OCI-LY1 (cell line): ENCODE results near the gene WBP2NL.
"Not testable (repeated sequence)": the region's sequence is repeated elsewhere in the genome, so short reads cannot be mapped to it uniquely, and the experiment has no call there.

ENCODE experiments used
- H2AFZ ChIP-seq: fragments of 200-600 bp; sonication (generic), shearing (Covaris generic); 2 replicates; pipeline ENCODE4 v1.6.0; 2014; ENCODE audit warnings: antibody characterized with exemption, mild to moderate bottlenecking, low read length
- H3F3A ChIP-seq: fragments of 200-600 bp; sonication (generic), shearing (Covaris generic); 2 replicates; pipeline ENCODE4 v1.6.0; 2014; ENCODE audit warnings: mild to moderate bottlenecking, antibody characterized with exemption, low read length, moderate library complexity; ENCODE audit not compliant: insufficient read depth
- H3K27ac ChIP-seq: fragments of 200-600 bp; sonication (generic); 2 replicates; pipeline ENCODE4 v1.5.1; 2014; ENCODE audit warnings: low read length, mixed run types, mild to moderate bottlenecking, low read depth; ENCODE audit not compliant: poor library complexity, severe bottlenecking
- H3K27me3 ChIP-seq: fragments of 200-600 bp; sonication (generic); 2 replicates; pipeline ENCODE4 v1.6.0; 2014; ENCODE audit warnings: antibody characterized with exemption, mild to moderate bottlenecking, low read length, moderate library complexity; ENCODE audit not compliant: insufficient read depth
- H3K36me3 ChIP-seq: fragments of 200-600 bp; sonication (generic); 2 replicates; pipeline ENCODE4 v1.6.1; 2014; ENCODE audit warnings: mild to moderate bottlenecking, antibody characterized with exemption, low read length, moderate library complexity, mixed read lengths; ENCODE audit not compliant: insufficient read depth
- H3K4me1 ChIP-seq: fragments of 200-600 bp; sonication (generic); 2 replicates; pipeline ENCODE4 v1.5.1; 2014; ENCODE audit warnings: mild to moderate bottlenecking, low read length, moderate library complexity; ENCODE audit not compliant: insufficient read depth, severe bottlenecking
- H3K4me2 ChIP-seq: fragments of 200-600 bp; sonication (generic), shearing (Covaris generic); 2 replicates; pipeline ENCODE4 v1.6.1; 2014; ENCODE audit warnings: low read length
- H3K4me3 ChIP-seq: fragments of 200-600 bp; sonication (generic); 2 replicates; pipeline ENCODE4 v1.5.1; 2014; ENCODE audit warnings: low read length, low read depth, mild to moderate bottlenecking, mixed read lengths; ENCODE audit not compliant: poor library complexity, severe bottlenecking
- H3K79me2 ChIP-seq: fragments of 200-600 bp; shearing (Covaris generic); 2 replicates; pipeline ENCODE4 v1.6.1; 2016; ENCODE audit warnings: mixed run types, low read length, mixed read lengths; ENCODE audit not compliant: insufficient read depth
- H3K9ac ChIP-seq: fragments of 200-600 bp; sonication (generic), shearing (Covaris generic); 2 replicates; pipeline ENCODE4 v1.6.1; 2014; ENCODE audit warnings: mild to moderate bottlenecking, low read length, mixed read lengths
- H3K9me2 ChIP-seq: fragments of 200-600 bp; sonication (generic), shearing (Covaris generic); 2 replicates; pipeline ENCODE4 v1.6.1; 2014; ENCODE audit warnings: low read depth, mild to moderate bottlenecking, low read length, mixed read lengths
- H3K9me3 ChIP-seq: fragments of 200-600 bp; shearing (Covaris generic); 2 replicates; pipeline ENCODE4 v1.6.1; 2014; ENCODE audit warnings: low read length, mixed read lengths
- H4K20me1 ChIP-seq: fragments of 200-600 bp; sonication (generic), shearing (Covaris generic); 2 replicates; pipeline ENCODE4 v1.6.0; 2016; ENCODE audit warnings: mild to moderate bottlenecking, low read length; ENCODE audit not compliant: insufficient read depth
- EZH2 ChIP-seq: fragments of 200-600 bp; sonication (generic), shearing (Covaris generic); IDR thresholded peaks from 2 replicates; pipeline ENCODE4 v1.8.0; 2017; ENCODE audit warnings: borderline replicate concordance, mixed run types, mild to moderate bottlenecking, antibody characterized with exemption, low read length, moderate library complexity, mixed read lengths
- TF ChIP-seq, protein P1 (sequence below): fragments of 200-600 bp; sonication (generic), shearing (Covaris generic); IDR thresholded peaks from 2 replicates; pipeline ENCODE4 v1.5.1; 2017; ENCODE audit warnings: mild to moderate bottlenecking, antibody characterized with exemption, low read length, moderate library complexity, mixed read lengths

Gene WBP2NL

DNA sequence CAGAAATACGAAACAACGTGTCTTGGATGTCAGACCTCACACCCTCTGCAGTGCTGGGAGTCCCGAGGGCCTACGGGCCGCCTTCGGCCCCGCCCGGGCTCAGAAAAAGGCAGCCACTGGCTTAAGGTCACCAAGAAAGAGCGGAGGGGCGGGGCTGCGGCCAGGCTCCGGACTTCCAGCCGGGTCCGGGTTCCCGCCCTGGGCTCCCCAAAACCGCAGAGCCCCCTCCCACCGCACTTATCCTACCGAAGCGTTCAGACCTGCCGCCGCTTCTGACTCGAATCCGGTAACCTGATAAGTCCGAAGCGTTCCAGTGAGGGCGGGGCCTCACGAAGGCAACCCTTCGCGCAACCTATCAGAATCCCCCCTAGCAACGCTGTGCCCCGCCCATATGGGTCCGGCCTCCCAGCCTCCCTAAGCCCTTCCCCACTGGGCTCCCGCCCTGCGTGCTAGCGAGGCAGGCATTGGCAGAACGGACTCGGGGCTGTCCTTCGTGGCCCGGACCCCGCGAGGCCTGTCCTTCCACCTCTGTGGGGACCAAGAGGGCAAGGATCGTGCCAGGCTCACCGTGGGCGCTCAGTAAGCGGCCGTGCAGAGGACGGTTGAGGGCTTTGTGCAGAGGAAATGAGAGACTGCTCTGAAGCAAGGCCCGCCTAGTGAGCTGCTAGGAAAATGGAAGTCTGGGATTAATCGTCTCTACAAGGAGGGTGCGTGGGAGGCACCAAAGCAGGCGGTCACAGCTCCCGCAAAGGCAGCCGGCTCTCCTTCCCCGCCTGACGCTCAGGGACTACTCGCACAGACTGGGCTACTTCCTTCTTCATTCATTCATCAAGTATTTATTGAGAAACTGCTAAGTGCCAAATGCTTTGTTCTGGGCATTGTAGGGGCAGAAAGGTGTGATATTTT is 72.2 kb downstream of the WBP2NL start, which contains the start of gene NAGA:
NAGA (minus strand) TSS at position 296 of the 906 bp plus-strand sequence. CDS start 515 bp downstream, outside the sequence.
- Histone ChIP-seq H3K27me3 (no peaks in the 10 kb centered on the region), H3K4me2 (peak within 1 kb of the TSS; percentile 87), H3K9ac (peak within 1 kb of the TSS; percentile 70), H3K27ac (peak within 1 kb of the TSS; percentile 1), H3K36me3 (peaks cover 7% of the 10 kb centered on the region), H4K20me1 (no peaks in the 10 kb centered on the region), H3K4me1 (peaks cover 18% of the 10 kb centered on the region), H2AFZ (peak within 1 kb of the TSS; percentile 38; the same call in 1 of the 2 replicates), H3K79me2 (no peaks in the 10 kb centered on the region), H3F3A (no peaks in the 10 kb centered on the region), H3K9me2 (no peaks in the 10 kb centered on the region), H3K9me3 (no peaks in the 10 kb centered on the region), H3K4me3 (peak within 1 kb of the TSS; percentile 67)
- TF ChIP-seq, protein P1, sequence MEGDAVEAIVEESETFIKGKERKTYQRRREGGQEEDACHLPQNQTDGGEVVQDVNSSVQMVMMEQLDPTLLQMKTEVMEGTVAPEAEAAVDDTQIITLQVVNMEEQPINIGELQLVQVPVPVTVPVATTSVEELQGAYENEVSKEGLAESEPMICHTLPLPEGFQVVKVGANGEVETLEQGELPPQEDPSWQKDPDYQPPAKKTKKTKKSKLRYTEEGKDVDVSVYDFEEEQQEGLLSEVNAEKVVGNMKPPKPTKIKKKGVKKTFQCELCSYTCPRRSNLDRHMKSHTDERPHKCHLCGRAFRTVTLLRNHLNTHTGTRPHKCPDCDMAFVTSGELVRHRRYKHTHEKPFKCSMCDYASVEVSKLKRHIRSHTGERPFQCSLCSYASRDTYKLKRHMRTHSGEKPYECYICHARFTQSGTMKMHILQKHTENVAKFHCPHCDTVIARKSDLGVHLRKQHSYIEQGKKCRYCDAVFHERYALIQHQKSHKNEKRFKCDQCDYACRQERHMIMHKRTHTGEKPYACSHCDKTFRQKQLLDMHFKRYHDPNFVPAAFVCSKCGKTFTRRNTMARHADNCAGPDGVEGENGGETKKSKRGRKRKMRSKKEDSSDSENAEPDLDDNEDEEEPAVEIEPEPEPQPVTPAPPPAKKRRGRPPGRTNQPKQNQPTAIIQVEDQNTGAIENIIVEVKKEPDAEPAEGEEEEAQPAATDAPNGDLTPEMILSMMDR: no peak
- no peak for TF ChIP-seq EZH2

DNA sequence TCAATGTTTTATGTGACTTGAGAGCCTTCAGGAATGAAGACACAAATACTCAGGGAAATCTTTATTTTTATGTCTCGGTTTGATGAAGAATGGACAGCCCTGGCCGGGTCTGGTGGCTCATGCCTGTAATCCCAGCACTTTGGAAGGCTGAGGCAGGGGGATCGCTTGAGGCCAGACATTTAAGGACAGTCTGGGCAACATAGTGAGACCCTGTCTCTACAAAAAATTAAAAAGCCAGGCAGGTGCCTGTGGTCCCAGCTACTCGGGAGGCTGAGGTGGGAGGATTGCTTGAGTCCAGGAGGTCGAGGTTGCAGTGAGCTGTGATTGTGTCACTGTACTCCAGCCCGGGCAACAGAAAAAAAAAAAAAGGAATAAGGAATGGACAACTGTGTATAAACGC is 72.9 kb downstream of the WBP2NL start:
- H3K4me3 ChIP-seq: peak overlapping the region; percentile 67
- not testable (repeated sequence) for H4K20me1 ChIP-seq, H2AFZ ChIP-seq, H3F3A ChIP-seq, H3K27ac ChIP-seq, H3K9me2 ChIP-seq, H3K9me3 ChIP-seq, H3K79me2 ChIP-seq, H3K27me3 ChIP-seq, H3K36me3 ChIP-seq
- H3K4me2 ChIP-seq: peak overlapping the region; percentile 87
- H3K4me1 ChIP-seq: peaks cover 18% of the 10 kb centered on the region
- H3K9ac ChIP-seq: peak overlapping the region; percentile 70; the same call in 1 of the 2 replicates

- no peak overlapping the region for H3K27ac ChIP-seq
- H3K36me3 ChIP-seq: no peaks in the 10 kb centered on the region; the same call in 1 of the 2 replicates
- H3K9me3 ChIP-seq: no peaks in the 10 kb centered on the region
- TF ChIP-seq, protein P1: no peak
- H3K79me2 ChIP-seq: no peaks in the 10 kb centered on the region
- H2AFZ ChIP-seq: no peak overlapping the region
- no peak overlapping the region for H3K9ac ChIP-seq
- H3K4me3 ChIP-seq: no peak overlapping the region
- no peaks in the 10 kb centered on the region for H4K20me1 ChIP-seq
- H3K27me3 ChIP-seq: no peaks in the 10 kb centered on the region
- H3K4me2 ChIP-seq: no peak overlapping the region
- peaks cover 18% of the 10 kb centered on the region for H3K4me1 ChIP-seq
- H3K9me2 ChIP-seq: no peaks in the 10 kb centered on the region
- no peaks in the 10 kb centered on the region for H3F3A ChIP-seq
These were observed 74.2 kb downstream of the WBP2NL start for GRCh38 chr22:42072606-42073330.
